GM18520 (cell line): ENCODE measurements around the gene CCNY.

Experiments used
- ATAC-seq: cut with Tn5 transposase; IDR thresholded peaks from one replicate; pipeline ENCODE4 v1.9.1; 2021; ENCODE audit not compliant: unreplicated experiment

The CCNY gene

DNA sequence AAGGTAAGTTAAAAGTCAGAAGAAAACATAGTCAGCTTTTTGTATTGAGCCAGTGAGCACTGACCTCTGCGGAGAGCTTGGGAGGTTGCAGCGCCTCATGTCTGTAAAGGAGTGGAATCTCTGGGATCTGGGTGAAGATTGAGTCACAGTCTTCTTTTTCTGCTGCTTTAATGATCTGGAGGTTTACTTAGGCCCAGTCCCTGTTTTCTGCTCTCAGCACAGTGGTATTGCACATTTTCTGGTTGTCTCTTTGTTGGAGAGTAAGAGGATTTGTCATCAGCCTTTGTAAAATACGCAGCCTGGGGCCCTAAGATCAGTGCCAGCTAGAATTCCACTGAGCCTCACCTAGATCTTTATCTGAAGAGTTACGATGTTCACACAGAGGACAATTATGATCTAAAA, 210.5 kb downstream of the CCNY start:
- no peak for ATAC-seq

DNA sequence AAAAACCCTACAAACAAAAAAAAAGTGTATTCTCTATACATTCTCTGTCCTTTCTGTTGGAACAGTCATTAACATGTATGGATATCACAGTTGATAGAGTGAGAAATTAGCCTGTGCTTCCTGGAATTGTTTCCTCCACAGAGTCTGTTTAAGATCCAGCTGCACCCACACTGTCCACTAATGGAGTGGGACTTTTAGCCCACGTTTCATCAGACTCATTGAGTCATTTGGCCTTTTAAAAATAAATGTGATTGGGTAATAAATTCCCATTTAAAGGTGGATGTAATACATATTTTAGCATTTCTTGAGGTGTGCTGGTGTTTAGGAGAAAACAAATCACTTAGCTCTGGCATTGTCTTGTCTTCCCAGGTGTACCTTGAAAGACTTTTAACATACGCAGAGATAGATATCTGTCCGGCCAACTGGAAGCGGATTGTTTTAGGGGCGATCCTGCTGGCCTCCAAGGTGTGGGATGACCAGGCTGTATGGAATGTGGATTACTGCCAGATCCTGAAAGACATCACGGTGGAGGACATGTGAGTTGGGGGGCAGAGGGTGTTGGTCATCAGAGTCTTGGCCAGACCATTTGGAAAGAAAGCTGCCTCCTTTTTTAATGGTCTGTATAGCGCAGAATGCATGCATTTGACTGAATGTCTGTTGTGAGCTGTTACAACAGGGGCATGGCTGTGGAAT, 216.5 kb downstream of the CCNY start:
- no peak for ATAC-seq

DNA sequence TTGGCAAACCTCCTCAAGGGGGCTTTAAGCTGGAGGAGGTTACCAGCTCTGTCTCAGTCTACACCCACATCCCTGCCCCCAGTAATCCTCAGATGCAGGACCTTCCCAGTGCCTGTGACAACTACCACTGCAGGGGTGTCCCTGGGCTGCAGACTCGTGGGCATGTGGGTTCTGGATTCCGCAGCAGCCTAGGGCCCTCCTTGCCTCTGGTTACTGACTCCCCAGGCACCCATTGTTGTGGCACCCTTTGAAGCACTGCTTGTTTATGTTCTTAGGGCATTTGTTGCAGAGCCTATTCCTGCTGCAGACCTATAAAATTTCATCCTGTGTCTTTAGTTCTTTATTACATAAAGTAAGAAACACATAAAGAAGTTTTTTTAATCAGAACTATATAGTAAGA, 217.7 kb downstream of the CCNY start:
- no peak for ATAC-seq

DNA sequence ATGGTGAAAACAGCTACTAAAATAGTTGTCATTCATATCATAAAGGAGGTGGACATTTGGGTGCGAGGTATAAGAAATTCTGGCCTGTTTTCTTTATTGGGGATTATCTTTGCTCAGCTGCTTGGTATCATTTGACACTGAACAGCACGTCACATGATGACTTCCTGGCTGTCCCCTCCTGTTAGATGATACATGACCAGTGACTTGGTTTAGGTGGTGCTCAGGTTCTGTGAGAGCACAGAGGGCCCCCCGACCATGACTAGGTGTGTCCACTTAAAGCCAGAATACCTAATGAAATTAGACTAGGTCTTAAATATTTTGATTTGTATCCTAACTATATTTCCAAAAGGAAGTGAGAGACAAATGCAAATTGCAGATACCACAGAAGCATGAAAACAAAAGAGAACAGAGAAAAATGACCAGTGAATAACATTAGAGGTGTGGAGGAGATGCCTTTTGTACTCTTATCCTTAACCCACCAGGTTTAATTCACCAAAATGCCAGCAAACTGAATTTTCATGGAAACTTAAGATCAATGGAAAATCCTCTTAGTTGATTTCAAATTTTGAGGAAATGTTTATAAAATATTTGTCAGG, 218.2 kb downstream of the CCNY start:
- ATAC-seq: peak; percentile 43

GRCh38 chr10:35555962-35556930, 219.9 kb downstream of the CCNY start:
- no peak for ATAC-seq

GRCh38 chr10:35558276-35558675, 222.0 kb downstream of the CCNY start:
- no peak for ATAC-seq

- no peak for ATAC-seq
Observed at GRCh38 chr10:35559416-35559815, 223.1 kb downstream of the CCNY start.

DNA sequence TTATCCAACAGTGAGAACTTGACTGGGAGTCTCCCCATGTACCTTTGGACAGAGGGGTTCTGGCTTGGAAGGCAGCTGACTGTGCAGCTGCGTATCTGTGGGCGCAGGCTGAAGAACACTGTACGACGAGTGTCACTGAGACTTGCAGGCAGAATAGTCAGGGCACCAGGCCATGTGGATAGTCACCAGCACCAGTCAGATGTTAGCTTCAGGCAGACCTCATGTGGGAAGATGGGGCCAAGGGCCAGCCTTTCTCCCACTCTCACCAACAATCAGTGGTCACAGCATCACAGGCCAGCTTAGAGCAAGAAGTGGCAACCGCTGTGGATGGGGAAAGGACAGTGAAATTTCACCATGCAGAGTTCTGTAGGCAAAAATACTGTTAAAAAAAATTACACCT, 225.4 kb downstream of the CCNY start:
- ATAC-seq: no peak

- ATAC-seq: no peak
Observed at GRCh38 chr10:35562427-35562826, 226.1 kb downstream of the CCNY start.

- ATAC-seq: no peak
Observed at GRCh38 chr10:35563261-35563891, 227.1 kb downstream of the CCNY start.

GRCh38 chr10:35564341-35564968, 228.1 kb downstream of the CCNY start:
- no peak for ATAC-seq

DNA sequence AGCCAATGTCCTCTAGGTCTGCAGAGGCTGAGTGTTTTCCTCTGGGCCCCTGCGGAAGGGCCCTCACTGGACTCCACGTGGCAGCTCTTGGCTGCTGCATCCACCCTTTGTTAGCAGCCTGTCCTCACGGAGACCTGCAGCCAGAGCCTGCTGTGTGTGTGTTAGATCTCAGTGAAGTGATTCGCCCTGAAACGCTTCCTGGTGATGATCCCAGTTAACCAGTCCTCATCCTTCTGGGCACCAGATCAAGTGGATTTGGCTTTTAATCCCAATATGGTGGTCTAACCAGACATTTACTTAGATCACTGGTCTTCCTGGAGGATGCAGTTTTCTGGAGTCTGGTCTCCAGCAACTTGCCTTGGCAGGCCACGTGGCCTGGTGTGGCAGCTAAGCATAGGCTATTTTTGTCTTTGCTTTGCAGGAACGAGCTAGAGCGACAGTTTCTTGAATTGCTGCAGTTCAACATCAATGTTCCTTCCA, 229.3 kb downstream of the CCNY start:
- ATAC-seq: no peak

DNA sequence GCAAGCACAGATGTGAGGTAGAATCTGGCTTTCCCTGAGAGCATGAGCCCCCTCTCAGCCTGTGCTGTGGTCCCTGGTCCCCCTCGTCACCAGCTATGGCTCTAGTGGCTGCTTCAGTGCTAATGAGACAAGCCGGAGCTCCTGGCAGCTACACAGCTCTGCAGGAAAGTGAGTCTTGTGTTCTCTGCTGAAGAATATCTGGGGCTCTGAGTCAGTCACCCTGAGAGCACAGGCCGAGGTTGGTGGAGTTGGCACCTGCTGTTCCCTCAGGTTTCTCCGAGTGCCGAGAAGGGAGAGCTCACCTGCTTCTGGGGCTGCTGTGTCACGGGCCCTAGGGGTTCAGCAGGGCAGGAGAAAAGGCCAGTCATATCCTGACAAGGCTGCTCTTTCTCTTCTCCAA, 231.6 kb downstream of the CCNY start:
- no peak for ATAC-seq

- ATAC-seq: no peak
Observed at GRCh38 chr10:35568483-35569015, 232.2 kb downstream of the CCNY start.

DNA sequence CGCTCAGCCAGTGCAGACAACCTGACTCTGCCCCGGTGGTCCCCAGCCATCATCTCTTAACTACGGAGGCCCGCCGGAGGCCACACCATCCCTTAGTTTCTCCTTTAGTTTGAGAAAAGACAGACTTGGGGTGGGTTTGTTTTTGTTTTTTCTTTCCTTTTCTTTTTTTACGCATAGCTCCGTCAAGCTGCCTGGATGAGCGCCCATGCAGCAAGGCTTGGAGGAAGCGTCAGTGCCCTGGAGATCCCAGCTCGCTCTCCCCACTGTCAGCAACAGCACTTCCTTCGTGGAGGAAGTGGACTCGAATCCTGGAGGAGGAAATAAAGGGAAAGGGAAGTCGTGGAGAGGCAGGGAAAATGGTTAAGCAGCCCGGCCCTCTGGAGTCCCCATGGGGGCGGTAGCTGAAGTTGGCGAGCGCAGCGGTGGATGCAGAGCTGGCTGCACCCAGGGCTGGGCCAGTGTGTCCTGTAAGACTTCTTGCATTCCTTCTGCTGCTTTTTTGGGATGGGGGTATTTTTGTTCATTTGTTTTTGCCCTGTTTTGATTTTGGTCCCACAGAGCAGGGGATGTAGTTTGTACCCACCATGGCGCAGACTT, 232.9 kb downstream of the CCNY start:
- no peak for ATAC-seq

DNA sequence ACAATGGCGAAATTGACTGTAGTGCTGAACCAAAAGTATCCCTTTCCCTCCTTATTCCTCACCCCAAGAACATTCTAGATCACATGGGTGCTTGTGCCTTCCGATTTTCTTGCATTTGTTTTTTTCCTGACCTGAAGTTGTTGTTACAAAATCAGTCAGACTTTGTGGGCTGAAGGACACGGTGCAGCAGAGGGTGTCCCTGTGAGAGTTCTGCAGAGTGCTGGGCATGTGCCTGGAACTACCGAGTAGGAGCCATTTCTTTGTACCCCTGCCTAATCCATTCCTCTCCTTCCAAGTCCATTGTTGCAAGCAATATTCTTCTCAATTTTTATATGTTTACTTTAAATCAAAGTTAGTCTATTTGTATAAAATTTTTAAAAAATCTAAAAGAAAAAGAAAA, 233.5 kb downstream of the CCNY start:
- ATAC-seq: no peak

GRCh38 chr10:35570397-35570796, 234.1 kb downstream of the CCNY start:
- ATAC-seq: no peak

GRCh38 chr10:35572583-35572982, 236.3 kb downstream of the CCNY start:
- no peak for ATAC-seq

- no peak for ATAC-seq
Observed at GRCh38 chr10:35573796-35574195, 237.5 kb downstream of the CCNY start.

GRCh38 chr10:35574924-35575352, 238.6 kb downstream of the CCNY start:
- no peak for ATAC-seq
